Kidney (tissue), 14 donors: ENCODE measurements around the gene ZKSCAN2. TPM values are rescaled to one million over a fixed set of nuclear protein-coding genes. Genes with fewer than 3 reads are reported as not detected.

Source experiments
- DNase-seq, 5 donors: peaks; one replicate each; pipeline ENCODE4 v3.0.0-alpha.2; 2013 to 2020
- FAIRE-seq: peaks from 2 replicates; lab custom pipeline; 2012; peaks lifted over from hg19 to GRCh38; lab: Jason Lieb, UNC
- H3K27ac ChIP-seq, 2 donors: one replicate each; pipeline ENCODE4 v1.7.0; 2013; ENCODE audit warnings: low read depth in 2 of 2, low read length in 2 of 2, inconsistent platforms in 1 of 2
- H3K27me3 ChIP-seq: one replicate; pipeline ENCODE4 v1.7.1; 2013; ENCODE audit warnings: low read length, inconsistent platforms; ENCODE audit not compliant: control insufficient read depth, insufficient read depth
- H3K36me3 ChIP-seq, 3 donors: one replicate each; pipeline versions ENCODE4 v1.7.0 to v1.7.1; 2013; ENCODE audit warnings: low read length in 3 of 3, control low read depth in 1 of 3, inconsistent platforms in 1 of 3; ENCODE audit not compliant: insufficient read depth in 3 of 3, control insufficient read depth in 2 of 3
- H3K4me1 ChIP-seq, 3 donors: one replicate each; pipeline versions ENCODE4 v1.7.0 to v1.7.1; 2013; ENCODE audit warnings: low read length in 3 of 3, inconsistent platforms in 1 of 3, low read depth in 1 of 3; ENCODE audit not compliant: control insufficient read depth in 2 of 3, insufficient read depth in 2 of 3
- H3K4me3 ChIP-seq, 3 donors: one replicate each; pipeline versions ENCODE4 v1.7.0 to v1.8.1; 2013; ENCODE audit warnings: low read length in 3 of 3, control low read depth in 1 of 3, inconsistent platforms in 1 of 3
- H3K9ac ChIP-seq, 3 donors: one replicate each; pipeline versions ENCODE4 v1.7.0 to v1.7.1; 2013; ENCODE audit warnings: low read length in 3 of 3, control low read depth in 1 of 3, inconsistent platforms in 1 of 3
- H3K9me3 ChIP-seq, 3 donors: one replicate each; pipeline versions ENCODE4 v1.7.0 to v1.7.1; 2013; ENCODE audit warnings: low read length in 3 of 3, control low read depth in 1 of 3, inconsistent platforms in 1 of 3; ENCODE audit not compliant: control insufficient read depth in 2 of 3, insufficient read depth in 1 of 3
- CTCF ChIP-seq: IDR thresholded peaks from 3 replicates; pipeline ENCODE4 v1.5.1; 2012; ENCODE audit warnings: mild to moderate bottlenecking, moderate library complexity, borderline replicate concordance; ENCODE audit not compliant: insufficient read depth; ENCODE audit errors: extremely low read depth
- intact Hi-C: fragments of 100-400 bp; cut with DNase I; formaldehyde crosslinking; loops from one replicate; pipeline ENCODE4 v1.11.1; 2022
- polyA plus RNA-seq: library from polyadenylated mRNA; stranded (reverse); fragments of 350-450 nt; fragmentation: Illumina TruSeq; extraction: RNeasy Lipid Tissue Mini Kit (QIAGEN cat#74804); gene quantifications from one replicate; pipeline ENCODE4 v1.2.3, GENCODE V29; 2014; ENCODE audit warnings: low read depth, low replicate concordance; ENCODE audit not compliant: insufficient read depth
- total RNA-seq: library from RNA; stranded (reverse); fragmentation: NEBNext Ultra II Directional; extraction: Animal tissue kit (Norgen Biotek cat#: 25700); gene quantifications from one replicate; pipeline ENCODE4 v1.2.1, GENCODE V29; 2021
- donor health status: control.
- donor health status: control.
- donor health status: control.
- donor health status: control.
- donor health status: control.
- donor health status: DM: yes; HTN: yes; CAD: no.
- donor health status: Normal renal cell carcinoma (clear cell type).

The ZKSCAN2 gene
- total and polyA plus RNA-seq, 2 donors from 2014 or later: 1.3 to 6.1 TPM

GRCh38 chr16:25217921-25218320 lies 39.7 kb downstream of the ZKSCAN2 start:
- DNase-seq (no peak), FAIRE-seq (no peak)
- intact Hi-C loops: no loop called here
- H3K4me3 ChIP-seq: no peak overlapping the region
- no peaks in the 10 kb centered on the region for H3K4me1 ChIP-seq
- H3K9ac ChIP-seq: no peak overlapping the region
- no peak overlapping the region for H3K27ac ChIP-seq
- no peaks in the 10 kb centered on the region for H3K36me3 ChIP-seq
- H3K27me3 ChIP-seq: no peaks in the 10 kb centered on the region
- H3K9me3 ChIP-seq: no peaks in the 10 kb centered on the region
- TF ChIP-seq CTCF: no peak

- TF ChIP-seq CTCF: no peak
- intact Hi-C loops: no loop called here
- DNase-seq: no peak
These were observed 40.5 kb downstream of the ZKSCAN2 start for GRCh38 chr16:25217112-25217511.

GRCh38 chr16:25213709-25214397 lies 43.8 kb downstream of the ZKSCAN2 start:
- Histone ChIP-seq H3K9me3 (no peaks in the 10 kb centered on the region), H3K9ac (no peak overlapping the region), H3K4me3 (no peak overlapping the region), H3K27me3 (no peaks in the 10 kb centered on the region), H3K27ac (no peak overlapping the region), H3K36me3 (no peaks in the 10 kb centered on the region), H3K4me1 (no peaks in the 10 kb centered on the region)
- DNase-seq: no peak
- intact Hi-C loops: no loop called here
- TF ChIP-seq CTCF: no peak
- FAIRE-seq: no peak

More at GRCh38 chr16:25217112-25217511, 40.5 kb downstream of the ZKSCAN2 start:
- Histone ChIP-seq H3K9me3 (no peaks in the 10 kb centered on the region), H3K4me1 (no peaks in the 10 kb centered on the region), H3K27ac (no peak overlapping the region), H3K36me3 (no peaks in the 10 kb centered on the region), H3K27me3 (no peaks in the 10 kb centered on the region), H3K9ac (no peak overlapping the region), H3K4me3 (no peak overlapping the region)
- no peak for FAIRE-seq
